HG02588 (cell line): ENCODE data around the gene RAB11A.

Experiments used
- ATAC-seq: cut with Tn5 transposase; IDR thresholded peaks from one replicate; pipeline ENCODE4 v1.9.1; 2021; ENCODE audit warnings: mild to moderate bottlenecking, moderate library complexity; ENCODE audit not compliant: unreplicated experiment

The RAB11A gene

GRCh38 chr15:65935391-65935790, 66.1 kb downstream of the RAB11A start:
- no peak for ATAC-seq

- no peak for ATAC-seq
Measured at GRCh38 chr15:65936282-65936681, 67.0 kb downstream of the RAB11A start.

GRCh38 chr15:65937054-65937453, 67.8 kb downstream of the RAB11A start:
- no peak for ATAC-seq

- no peak for ATAC-seq
Measured at GRCh38 chr15:65937476-65937875, 68.2 kb downstream of the RAB11A start.

- ATAC-seq, result no peak
Measured at GRCh38 chr15:65938604-65939003, 69.3 kb downstream of the RAB11A start.

GRCh38 chr15:65939901-65940617, 70.8 kb downstream of the RAB11A start:
- no peak for ATAC-seq

GRCh38 chr15:65940618-65940909, 71.3 kb downstream of the RAB11A start:
- ATAC-seq, result no peak
